ENCODE data around the gene GNG3.

GNG3 gene

DNA sequence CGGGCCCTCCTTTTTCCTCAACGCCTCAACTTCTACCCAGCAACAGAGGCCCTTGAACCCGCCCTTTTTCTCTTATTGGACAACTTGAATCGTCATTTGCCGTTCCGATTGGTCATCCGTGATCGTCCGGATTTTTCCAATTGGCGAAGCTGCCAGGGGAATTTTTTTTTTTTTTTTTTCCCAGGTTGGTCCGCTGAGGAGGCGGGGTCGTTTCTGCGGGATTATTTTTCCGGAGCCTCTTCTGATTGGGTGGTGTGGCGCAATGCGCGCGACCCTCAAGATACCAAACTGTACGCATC is 20.3 kb downstream of the GNG3 start:
- TF ChIP-seq FOXM1 (IDR thresholded peaks at IDR 0.05; ENCODE audit: borderline replicate concordance, low read depth) (peak; percentile 87), EGR1 (IDR thresholded peaks at IDR 0.05) (no peak), CREB1 (IDR thresholded peaks at IDR 0.05; ENCODE audit: low read depth) (no peak; the same call in 1 of the 2 replicates), CEBPB (IDR thresholded peaks at IDR 0.05) (peak; percentile 56; the same call in 1 of the 2 replicates)
- TF ChIP-seq, protein P1, sequence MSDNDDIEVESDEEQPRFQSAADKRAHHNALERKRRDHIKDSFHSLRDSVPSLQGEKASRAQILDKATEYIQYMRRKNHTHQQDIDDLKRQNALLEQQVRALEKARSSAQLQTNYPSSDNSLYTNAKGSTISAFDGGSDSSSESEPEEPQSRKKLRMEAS (IDR thresholded peaks at IDR 0.05), result no peak

DNA sequence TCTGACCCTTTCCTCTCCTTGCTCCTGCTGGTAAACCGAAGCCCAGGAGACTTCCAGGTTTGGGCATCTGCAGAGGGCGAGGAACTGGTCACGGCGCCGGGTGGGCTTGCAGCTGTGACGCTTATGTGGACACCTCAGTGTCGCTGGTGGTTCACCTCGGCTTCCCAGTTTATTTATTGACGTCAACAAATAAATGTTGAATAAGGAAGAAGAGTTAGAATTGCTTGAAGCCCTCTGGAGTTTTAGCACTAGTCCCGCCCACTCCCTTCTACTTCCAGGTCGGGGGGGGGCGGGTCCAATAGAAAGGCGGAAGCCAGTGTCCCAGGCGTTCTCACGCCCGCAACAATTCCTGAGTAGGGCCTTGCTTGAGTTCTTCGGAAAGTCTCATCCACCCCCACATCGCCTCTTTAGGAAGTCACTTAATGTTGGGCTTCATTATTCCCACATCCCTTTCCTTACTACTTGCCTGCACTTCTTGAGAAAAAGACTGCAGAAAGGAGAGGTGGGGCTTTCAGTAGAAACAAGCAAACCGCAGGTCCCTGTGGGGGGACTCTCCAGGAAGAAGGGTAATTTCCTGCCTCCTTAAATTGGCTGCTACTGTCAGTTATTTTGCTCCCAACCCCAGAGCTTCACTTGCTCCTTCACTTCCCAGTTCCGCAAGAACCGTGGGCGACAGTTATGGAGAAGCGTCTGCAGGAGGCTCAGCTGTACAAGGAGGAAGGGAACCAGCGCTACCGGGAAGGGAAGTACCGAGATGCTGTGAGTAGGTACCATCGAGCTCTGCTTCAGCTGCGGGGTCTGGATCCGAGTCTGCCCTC is 20.9 kb downstream of the GNG3 start, which contains the start of gene TTC9C:
TSS of gene TTC9C (plus strand) at position 316 of the 818 bp plus-strand sequence. CDS start at position 679, 363 bp downstream.
- TF ChIP-seq RAD21 (IDR thresholded peaks at IDR 0.05; ENCODE audit: low read depth) (no peak), ZBTB7A (IDR thresholded peaks at IDR 0.05; ENCODE audit: low read depth) (no peak; the same call in 1 of the 2 replicates), EGR1 (IDR thresholded peaks at IDR 0.05) (peak; percentile 10; the same call in 1 of the 2 replicates), TAF1 (IDR thresholded peaks at IDR 0.05; ENCODE audit: low read depth) (peak; percentile 69)
- TF ChIP-seq, protein P1 (IDR thresholded peaks at IDR 0.05), result peak; percentile 59

DNA sequence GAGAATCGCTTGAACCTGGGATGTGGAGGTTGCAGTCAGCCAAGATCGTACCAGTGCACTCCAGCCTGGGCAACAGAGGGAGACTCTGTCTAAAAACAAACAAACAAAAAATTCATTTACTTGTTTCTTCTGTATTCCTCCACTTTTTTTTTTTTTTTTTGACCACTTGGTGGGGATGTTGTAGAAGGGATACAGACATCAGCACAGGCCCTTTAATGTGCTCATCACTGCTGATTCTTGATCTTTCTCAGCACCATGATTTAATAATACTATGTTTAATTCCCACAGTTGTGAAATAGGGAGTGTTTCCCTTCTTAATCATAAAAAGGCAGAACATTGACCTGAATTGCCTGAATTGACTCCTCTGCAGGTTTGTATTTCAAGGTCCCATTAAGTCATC is 25.4 kb downstream of the GNG3 start:
- TF ChIP-seq TEAD4 (IDR thresholded peaks at IDR 0.05) (no peak), EGR1 (IDR thresholded peaks at IDR 0.05) (no peak), CREB1 (IDR thresholded peaks at IDR 0.05; ENCODE audit: low read depth) (no peak), CEBPB (IDR thresholded peaks at IDR 0.05) (no peak), EP300 (IDR thresholded peaks at IDR 0.05; ENCODE audit: borderline replicate concordance) (no peak), NFIC (IDR thresholded peaks at IDR 0.05) (no peak), TCF12 (IDR thresholded peaks at IDR 0.05; ENCODE audit: low read depth) (no peak), YY1 (IDR thresholded peaks at IDR 0.05; ENCODE audit: low read depth) (no peak), ZBTB7A (IDR thresholded peaks at IDR 0.05; ENCODE audit: low read depth) (no peak), FOXM1 (IDR thresholded peaks at IDR 0.05; ENCODE audit: borderline replicate concordance, low read depth) (no peak), RAD21 (IDR thresholded peaks at IDR 0.05; ENCODE audit: low read depth) (no peak), TAF1 (IDR thresholded peaks at IDR 0.05; ENCODE audit: low read depth) (no peak)
- TF ChIP-seq, protein P1 (IDR thresholded peaks at IDR 0.05), result no peak
- TF ChIP-seq, protein P2, sequence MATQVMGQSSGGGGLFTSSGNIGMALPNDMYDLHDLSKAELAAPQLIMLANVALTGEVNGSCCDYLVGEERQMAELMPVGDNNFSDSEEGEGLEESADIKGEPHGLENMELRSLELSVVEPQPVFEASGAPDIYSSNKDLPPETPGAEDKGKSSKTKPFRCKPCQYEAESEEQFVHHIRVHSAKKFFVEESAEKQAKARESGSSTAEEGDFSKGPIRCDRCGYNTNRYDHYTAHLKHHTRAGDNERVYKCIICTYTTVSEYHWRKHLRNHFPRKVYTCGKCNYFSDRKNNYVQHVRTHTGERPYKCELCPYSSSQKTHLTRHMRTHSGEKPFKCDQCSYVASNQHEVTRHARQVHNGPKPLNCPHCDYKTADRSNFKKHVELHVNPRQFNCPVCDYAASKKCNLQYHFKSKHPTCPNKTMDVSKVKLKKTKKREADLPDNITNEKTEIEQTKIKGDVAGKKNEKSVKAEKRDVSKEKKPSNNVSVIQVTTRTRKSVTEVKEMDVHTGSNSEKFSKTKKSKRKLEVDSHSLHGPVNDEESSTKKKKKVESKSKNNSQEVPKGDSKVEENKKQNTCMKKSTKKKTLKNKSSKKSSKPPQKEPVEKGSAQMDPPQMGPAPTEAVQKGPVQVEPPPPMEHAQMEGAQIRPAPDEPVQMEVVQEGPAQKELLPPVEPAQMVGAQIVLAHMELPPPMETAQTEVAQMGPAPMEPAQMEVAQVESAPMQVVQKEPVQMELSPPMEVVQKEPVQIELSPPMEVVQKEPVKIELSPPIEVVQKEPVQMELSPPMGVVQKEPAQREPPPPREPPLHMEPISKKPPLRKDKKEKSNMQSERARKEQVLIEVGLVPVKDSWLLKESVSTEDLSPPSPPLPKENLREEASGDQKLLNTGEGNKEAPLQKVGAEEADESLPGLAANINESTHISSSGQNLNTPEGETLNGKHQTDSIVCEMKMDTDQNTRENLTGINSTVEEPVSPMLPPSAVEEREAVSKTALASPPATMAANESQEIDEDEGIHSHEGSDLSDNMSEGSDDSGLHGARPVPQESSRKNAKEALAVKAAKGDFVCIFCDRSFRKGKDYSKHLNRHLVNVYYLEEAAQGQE (IDR thresholded peaks at IDR 0.05; ENCODE audit: low read depth), result no peak
- TF ChIP-seq, protein P3, sequence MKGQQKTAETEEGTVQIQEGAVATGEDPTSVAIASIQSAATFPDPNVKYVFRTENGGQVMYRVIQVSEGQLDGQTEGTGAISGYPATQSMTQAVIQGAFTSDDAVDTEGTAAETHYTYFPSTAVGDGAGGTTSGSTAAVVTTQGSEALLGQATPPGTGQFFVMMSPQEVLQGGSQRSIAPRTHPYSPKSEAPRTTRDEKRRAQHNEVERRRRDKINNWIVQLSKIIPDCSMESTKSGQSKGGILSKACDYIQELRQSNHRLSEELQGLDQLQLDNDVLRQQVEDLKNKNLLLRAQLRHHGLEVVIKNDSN (IDR thresholded peaks at IDR 0.05), result no peak

DNA sequence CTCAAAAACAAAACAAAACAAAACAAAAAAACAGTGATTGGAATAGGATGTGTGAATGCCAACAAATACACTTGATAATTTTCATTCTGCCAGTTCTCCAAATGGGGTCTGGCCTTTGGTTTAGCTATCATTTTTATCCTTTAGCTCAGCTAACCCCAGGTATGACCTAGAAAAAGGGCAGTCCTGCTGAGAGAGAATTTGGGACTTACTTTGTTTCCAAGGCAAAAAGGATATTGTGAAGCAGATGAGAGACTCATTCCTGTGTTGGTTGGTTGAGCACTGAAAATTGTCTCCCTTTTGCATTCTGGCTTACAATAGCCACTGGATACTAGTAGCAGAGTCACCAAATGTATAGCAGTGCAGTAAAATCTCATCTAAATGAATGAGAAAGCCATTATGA is 29.7 kb downstream of the GNG3 start:
- no peak for TF ChIP-seq EGR1 (IDR thresholded peaks at IDR 0.05)
- TF ChIP-seq YY1 (IDR thresholded peaks at IDR 0.05; ENCODE audit: low read depth), result no peak
- TF ChIP-seq EP300 (IDR thresholded peaks at IDR 0.05; ENCODE audit: borderline replicate concordance), result no peak
- no peak for TF ChIP-seq CREB1 (IDR thresholded peaks at IDR 0.05; ENCODE audit: low read depth)
- TF ChIP-seq, protein P3 (IDR thresholded peaks at IDR 0.05), result no peak
- TF ChIP-seq TCF12 (IDR thresholded peaks at IDR 0.05; ENCODE audit: low read depth), result no peak
- TF ChIP-seq FOXM1 (IDR thresholded peaks at IDR 0.05; ENCODE audit: borderline replicate concordance, low read depth), result no peak
- TF ChIP-seq, protein P1 (IDR thresholded peaks at IDR 0.05), result no peak
- TF ChIP-seq RAD21 (IDR thresholded peaks at IDR 0.05; ENCODE audit: low read depth), result no peak
- no peak for TF ChIP-seq TAF1 (IDR thresholded peaks at IDR 0.05; ENCODE audit: low read depth)
- TF ChIP-seq CEBPB (IDR thresholded peaks at IDR 0.05), result no peak
- TF ChIP-seq TEAD4 (IDR thresholded peaks at IDR 0.05), result no peak
- no peak for TF ChIP-seq NFIC (IDR thresholded peaks at IDR 0.05)
- TF ChIP-seq, protein P2 (IDR thresholded peaks at IDR 0.05; ENCODE audit: low read depth), result no peak
- no peak for TF ChIP-seq ZBTB7A (IDR thresholded peaks at IDR 0.05; ENCODE audit: low read depth)

DNA sequence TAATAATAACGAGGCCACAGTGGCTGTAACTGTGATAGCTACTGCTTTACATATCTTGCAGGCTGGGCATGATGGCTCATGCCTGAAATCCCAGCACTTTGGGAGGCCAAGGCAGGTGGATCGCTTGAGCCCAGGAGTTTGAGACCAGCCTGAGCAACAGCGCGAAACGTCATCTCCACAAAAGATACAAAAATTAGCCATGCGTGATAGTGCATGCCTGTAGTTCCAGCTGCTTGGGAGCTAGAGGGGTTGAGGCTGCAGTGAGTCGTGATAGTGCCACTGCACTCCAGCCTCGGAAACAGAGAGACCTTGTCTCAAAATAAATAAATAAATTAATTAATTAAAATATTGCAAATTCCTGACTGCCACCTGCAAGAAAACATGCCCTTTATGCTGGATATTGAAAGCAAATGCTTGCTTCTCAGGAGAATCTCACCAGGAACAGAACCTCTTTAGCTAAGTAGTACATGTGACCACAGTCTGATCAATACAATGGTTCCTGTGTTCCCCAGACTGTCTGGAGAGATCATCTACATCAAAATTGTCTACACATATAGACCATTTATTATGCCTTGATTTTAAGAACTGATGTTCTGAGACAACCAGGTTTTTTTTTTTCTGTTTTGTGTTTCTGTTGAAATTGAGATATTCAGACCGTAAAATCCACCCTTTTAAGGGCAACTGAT is 40.1 kb downstream of the GNG3 start:
- TF ChIP-seq ZBTB7A (IDR thresholded peaks at IDR 0.05; ENCODE audit: low read depth) (no peak), YY1 (IDR thresholded peaks at IDR 0.05; ENCODE audit: low read depth) (no peak), CEBPB (IDR thresholded peaks at IDR 0.05) (no peak), EGR1 (IDR thresholded peaks at IDR 0.05) (no peak), NFIC (IDR thresholded peaks at IDR 0.05) (no peak), TAF1 (IDR thresholded peaks at IDR 0.05; ENCODE audit: low read depth) (no peak), CREB1 (IDR thresholded peaks at IDR 0.05; ENCODE audit: low read depth) (no peak), TEAD4 (IDR thresholded peaks at IDR 0.05) (no peak)
- TF ChIP-seq, protein P3 (IDR thresholded peaks at IDR 0.05), result no peak
- TF ChIP-seq, protein P2 (IDR thresholded peaks at IDR 0.05; ENCODE audit: low read depth), result no peak
